GM19023 (cell line): ENCODE results near the gene MPI.

Experiments used
- ATAC-seq: cut with Tn5 transposase; IDR thresholded peaks from one replicate; pipeline ENCODE4 v1.9.1; 2021; ENCODE audit warnings: mild to moderate bottlenecking, moderate library complexity; ENCODE audit not compliant: unreplicated experiment

MPI gene, protein sequence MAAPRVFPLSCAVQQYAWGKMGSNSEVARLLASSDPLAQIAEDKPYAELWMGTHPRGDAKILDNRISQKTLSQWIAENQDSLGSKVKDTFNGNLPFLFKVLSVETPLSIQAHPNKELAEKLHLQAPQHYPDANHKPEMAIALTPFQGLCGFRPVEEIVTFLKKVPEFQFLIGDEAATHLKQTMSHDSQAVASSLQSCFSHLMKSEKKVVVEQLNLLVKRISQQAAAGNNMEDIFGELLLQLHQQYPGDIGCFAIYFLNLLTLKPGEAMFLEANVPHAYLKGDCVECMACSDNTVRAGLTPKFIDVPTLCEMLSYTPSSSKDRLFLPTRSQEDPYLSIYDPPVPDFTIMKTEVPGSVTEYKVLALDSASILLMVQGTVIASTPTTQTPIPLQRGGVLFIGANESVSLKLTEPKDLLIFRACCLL

DNA sequence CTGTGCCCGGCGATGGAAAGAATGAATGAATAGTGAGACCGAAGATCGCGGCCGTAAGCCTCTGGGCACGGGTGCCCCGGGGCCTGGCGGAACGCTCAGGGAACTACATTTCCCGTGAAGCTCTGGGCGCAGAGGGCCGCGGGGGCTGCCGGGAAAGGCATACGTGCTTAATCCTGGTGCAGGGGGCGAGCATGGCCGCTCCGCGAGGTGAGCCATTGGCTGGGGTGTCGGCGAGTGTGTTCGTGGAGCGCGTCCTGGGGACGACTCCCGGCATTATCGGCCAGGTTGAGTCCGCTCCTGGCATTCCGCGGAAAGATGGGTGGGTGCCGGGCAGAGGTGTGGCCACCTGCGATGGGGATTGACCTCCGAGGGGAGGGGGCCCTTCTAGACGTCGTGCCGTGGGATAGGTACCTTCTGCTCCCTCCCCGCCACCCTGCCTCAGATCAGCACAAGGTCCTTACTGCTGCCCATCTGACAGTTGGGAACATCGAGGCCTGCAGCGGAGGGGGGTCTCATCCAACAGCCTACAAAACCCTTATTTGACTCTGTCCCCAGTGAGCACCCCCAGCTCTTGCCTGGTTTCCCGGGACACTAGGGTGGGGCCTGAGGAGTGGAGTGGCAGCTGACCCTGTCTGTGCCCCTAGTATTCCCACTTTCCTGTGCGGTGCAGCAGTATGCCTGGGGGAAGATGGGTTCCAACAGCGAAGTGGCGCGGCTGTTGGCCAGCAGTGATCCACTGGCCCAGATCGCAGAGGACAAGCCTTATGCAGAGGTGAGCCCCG, at the start of gene MPI:
MPI (plus strand) TSS at position 160 of the 782 bp plus-strand sequence; CDS start at position 192, 32 bp downstream.
- ATAC-seq: peak; percentile 92

DNA sequence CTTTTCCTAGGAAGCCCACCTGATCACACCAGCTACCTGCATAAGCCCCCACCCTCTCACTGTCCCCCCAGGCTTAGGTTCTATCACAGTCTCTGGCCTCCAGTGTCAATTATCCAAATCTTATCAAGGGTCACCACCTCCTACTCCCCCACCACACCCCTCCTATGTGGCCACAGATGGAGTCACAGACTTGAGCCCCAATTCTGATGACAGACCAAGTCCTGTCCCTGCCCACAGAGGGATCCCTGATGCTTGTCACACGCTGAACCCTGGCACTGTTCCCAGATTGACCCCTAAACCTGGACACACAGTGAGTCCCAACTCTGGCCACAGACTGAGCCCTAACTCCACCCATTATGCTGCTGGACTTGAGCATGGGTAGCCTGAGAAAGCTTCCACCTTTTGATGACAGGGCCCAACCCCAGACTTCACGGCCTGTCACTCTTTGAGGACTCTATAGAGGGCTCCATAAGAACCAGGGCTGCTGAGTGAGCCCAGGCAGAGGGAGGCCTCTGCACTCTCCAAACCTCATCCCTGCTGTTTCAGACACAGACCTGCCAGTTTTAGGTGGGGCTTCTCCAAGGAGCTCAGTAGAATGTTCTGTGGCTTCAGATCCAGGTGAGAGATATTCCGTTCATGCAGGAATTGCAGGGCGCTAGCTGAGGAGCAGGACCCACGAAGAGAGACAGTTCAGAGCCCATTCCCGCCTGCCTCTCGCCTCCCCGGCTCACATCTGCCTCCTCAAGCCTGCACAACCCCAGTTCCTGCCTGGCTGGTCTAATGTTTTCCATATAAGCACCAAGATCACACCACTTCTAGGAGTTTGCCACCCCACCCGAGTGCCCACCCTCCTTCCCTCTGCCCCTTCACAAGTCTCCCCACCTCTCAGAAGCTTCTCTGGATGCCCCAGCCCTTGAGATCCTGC, 48.7 kb upstream of the MPI start:
- ATAC-seq: no peak

DNA sequence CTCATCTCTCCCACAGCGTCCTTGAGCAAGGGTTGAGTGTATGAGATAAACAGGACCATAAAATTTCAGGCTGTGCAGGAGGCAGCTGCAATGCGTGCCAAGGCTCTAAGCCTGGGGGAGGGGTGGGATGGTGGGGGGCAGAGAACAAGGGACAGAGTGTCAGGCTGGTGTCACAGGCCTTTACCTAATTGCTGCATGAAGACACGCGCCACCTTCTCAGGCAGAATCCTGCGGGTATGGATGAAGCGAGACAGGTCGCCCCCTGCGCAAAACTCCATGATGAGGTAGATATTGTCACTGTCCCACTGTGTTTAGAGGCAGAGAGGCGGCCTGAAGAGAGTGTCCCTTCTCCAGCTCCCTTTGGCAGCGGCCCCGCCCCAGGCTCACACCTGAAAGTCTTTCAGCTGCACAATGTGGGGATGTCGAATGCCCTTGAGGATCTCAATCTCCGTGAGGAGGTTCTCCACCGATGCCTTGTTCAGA, 47.9 kb upstream of the MPI start:
- no peak for ATAC-seq

DNA sequence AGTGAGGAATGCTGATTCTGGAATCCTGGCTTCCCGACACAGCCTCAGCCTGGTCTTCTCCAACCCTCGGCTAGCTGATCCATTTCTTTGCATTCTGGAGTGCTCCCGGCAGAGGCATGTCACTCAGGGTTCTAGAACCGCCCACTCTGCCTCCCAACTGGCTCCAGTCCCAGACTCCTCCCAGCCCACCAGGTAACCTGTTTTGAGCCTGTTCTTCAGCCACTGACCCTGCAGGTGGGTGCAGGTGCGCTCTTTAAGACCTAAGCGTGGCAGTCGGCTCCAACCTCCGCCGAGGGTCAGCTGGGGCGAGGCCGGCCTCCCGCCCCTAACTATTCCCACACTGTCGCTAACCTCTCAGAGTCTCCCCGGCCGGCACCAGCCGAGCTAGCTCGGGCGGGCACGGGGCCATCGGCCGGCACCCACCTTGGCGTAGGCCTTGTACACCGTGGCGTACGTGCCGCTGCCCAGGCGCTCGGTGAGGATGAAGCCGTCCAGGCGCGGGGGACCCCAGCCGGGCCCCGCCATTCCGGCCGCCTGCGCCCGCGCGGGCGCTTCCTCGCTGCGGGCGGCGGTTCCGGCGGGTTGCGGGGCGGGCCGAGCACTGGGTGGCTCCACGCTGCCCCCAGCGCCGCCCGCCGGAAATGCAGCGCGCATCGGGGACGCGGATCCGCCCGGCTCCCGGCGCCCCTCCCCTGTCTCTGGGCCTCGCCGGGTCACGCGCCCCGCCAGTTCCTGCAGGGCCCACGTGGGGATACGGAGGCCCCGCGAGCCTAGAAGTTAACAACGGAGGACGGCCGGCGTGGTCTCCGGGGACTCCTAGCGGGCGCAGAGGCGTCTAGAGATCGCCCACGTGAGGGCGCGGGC, 47.0 kb upstream of the MPI start, which contains the start of gene ULK3:
ULK3 (minus strand) TSS at position 576 of the 864 bp plus-strand sequence; CDS start at position 525, 51 bp downstream.
- peak; percentile 72 for ATAC-seq

DNA sequence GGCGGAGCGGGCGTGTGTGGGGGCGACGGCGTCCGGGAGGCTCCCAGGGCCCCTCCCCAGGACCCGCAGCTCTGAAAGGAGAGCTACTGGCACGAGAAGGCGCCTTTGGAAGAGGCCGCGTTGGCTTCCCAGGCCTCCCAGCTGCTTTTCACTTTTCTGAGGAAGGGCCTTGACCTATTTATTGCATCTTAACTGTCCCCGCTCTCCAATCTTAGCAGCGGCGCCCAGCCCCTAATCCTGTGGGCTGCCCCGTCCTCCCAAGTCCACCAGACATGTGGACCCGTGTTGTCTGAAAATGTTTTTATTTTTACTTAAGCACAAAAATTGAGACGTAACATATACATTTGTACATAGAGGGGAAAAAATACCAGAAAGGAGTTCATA, 46.4 kb upstream of the MPI start:
- ATAC-seq: no peak

DNA sequence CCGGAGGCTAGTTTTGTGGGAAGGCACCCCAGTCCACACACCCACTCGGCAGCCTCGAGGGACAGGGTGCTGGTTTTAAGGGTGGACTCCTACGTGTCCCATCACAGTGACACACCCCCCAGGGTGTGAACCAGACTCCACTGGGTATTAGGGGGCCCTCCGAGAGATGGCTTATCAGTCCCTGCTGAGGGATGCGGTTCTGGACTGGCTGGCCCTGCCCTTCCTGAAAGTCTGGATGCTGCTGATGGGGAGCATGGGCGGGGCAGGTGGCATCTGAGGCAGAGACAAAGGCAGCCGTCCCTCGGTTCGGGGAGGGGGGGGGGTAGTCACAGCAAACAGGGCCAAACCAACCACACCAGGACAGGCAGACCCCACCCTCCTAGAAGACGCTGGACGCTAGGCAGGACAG, 45.9 kb upstream of the MPI start:
- no peak for ATAC-seq

DNA sequence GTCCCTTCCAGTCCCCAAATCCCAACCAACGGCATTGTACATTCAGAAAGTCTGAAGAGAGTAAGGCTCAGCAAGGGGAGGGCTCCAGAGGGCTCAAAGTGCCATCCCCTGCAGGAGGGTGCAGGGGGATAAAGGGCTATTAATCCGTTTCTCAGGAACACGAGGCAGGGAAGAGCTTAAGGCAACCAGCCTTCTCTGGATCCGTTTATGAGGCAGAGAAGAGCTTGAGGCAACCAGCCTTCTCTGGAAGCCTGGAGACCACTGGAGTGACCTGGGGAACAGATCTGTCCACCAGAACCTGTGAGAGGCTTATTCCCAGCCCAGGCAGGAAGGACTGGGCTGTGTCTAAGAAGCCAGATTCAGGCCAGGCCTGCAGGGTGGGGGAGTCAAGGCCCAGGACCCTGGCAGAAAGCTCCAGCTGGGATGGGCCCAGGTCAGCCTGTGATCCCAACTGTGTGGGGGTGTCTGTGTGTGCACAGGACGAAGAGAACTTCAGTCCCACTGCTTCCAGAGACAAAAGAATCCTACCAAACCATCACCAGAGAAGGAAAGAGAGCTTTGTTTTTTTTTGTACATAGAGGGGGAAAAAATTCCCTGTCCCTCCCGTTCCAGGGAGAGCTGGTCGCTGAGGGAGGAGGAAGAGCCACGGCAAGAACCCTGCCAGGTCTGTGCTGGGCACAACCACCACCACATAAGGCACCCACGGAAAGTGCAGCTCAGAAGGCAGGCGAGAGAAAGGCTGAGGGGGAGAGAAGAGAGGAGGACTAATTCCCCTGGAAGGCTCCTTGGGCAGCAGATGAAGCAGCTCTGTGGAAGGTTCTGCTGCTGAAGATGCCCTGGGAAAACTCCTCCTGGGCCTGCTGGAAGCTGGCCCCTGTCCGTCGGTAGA, 45.3 kb upstream of the MPI start:
- ATAC-seq: no peak

DNA sequence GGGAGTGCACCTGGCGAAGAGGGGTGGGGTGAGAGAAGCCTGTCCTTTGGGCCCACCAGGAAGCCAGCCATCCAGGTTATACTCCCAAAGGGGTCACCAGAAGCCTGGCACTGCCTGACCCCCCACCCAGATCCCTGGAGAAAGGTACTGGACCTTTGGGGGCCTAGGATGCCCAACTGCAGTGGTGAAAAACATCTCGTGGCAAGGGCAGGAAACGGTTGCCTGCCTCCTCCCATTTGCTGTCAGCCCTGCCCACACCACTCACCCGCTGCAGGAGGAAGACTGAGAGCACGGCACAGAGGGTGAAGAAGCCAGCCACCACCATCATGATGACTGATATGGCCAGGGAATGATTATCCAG, 44.7 kb upstream of the MPI start:
- ATAC-seq: no peak

DNA sequence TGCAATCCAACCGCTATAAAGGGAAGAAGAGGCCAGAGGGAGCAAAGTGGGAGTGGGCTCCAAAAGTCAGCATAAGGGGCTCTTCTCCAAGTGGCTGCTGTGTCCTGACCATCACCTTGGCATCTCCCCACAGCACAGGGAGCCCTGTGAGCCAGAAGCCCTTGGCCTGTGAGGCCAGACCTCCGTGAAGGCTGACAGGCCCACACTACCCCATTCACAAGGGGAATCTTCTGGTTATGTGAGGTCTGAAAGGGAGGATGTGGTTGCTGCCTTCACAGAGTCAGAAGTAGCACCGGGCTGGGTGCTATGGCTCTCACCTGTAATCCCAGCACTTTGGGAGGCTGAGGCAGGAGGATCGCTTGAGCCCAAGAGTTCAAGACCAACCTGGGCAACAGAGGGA, 44.3 kb upstream of the MPI start:
- no peak for ATAC-seq

DNA sequence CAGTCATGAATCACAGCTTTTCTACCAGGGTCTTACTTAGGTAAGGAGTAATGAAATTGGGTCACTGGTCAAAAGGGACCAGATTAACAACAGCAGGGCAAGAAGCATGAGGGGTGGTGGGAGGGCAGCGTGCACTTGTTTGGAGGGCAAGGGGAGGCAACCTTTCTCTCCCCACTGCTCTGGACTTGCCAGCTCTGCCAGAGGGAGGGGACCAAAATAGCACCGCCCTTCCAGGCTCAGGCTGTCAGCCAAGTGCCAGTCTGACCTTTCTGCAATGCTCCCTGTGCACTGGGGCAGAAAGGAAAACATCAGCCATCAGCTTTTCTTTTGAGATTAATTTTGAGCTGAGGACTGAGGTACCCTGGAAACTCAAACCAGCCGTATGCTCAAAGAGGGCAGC, 42.4 kb upstream of the MPI start:
- ATAC-seq: no peak

DNA sequence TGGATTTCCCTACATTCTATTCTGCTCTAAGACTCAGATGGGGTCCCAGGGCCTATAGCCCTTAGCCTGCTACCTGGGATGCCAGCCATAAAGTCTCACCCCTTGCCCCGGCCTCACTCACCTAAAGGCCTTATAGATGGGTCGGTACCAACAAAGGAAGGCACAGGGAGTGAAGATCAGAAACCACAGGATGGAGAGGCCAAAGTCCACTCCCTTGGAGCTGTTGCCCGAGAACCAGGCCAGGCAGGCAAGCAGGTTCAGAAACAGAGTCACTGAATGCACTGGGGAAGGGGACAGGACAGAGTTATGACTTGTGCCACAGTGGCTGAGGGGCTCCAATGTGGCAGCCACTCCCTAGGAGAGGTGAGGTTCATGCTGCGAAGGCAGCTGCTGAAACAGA, 39.4 kb upstream of the MPI start:
- no peak for ATAC-seq

DNA sequence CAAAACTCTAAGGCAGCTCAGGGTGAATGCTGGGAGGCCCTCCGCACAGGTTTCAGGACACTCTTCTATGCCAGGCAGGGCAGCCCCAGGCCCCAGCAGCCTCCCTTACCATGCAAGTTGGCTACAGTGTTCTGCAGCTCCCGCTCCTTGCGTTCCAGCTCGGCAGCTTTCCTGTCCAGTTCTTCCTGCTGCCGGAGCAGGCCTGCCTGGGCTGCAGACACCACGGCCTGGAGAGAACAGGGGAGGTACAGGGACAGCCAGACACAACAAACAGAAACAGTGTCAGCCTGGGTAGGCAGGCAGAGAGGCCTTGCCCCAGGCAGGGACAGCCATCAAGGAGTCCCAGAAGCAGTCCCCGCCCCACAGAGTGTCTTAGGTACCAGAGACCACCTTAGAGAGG, 37.9 kb upstream of the MPI start:
- ATAC-seq: no peak

DNA sequence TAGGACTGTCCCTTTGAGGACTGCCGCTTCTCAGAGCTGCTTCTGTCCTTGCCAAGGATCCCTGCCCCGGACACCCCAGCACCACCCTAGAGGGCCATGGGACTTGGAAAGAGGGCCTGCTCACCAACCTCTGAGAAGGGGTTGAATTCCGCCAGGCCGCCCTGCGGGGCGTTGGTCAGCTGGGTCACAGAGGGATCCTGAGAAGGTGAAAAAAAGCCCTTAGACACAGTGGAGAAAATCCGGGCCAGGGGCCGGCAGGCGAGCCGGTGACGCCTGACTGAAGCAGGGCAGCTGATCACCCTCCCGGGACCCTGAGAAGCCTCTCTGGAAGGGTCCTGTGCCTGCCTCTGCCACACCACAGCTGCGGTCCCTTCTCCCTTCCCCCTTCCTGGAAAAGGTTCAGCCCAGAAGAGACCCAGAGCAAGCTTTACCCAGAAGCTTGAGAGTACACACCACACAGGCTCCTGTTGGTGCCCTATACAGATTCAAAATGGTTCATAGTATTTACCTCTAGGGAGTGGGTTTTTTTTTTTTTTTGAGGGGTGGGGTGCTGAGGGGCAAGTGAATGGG, 35.3 kb upstream of the MPI start:
- ATAC-seq: no peak

DNA sequence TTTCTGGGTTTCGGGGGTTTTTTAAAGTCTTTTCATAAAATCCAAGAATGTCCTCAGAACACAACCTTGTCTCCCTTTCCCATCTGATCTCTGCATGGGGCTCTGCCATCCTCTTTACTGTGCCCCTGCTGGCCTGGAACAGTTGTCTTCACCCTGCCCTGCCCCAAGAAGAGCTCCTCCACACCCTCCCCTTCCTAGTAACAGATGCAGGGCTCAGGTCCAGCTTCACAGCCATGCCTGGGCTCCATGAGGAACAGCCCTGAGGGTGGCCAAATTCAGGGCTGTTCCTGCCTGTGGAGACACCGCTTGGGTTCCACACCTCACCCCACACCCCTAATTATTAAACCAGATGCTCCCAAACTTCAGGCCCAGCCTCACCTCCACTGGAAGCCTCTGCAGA, 34.0 kb upstream of the MPI start:
- ATAC-seq: no peak

DNA sequence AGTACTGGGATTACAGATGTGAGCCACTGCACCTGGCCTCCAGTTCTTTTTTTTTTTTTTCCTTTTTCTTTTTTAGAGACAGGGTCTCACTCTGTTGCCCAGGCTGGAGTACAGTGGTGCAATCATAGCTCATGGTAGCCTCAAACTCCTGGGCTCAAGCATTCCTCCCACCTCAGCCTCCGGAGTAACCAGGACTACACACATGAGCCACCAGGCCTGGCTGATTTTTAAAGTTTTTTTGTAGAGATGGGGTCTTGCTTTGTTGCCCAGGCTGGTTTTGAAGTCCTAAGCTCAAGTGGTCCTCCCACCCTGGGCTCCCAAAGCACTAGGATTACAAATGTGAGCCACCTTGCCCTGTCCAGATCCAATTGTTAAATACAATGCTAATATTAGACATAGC, 33.3 kb upstream of the MPI start:
- no peak for ATAC-seq

DNA sequence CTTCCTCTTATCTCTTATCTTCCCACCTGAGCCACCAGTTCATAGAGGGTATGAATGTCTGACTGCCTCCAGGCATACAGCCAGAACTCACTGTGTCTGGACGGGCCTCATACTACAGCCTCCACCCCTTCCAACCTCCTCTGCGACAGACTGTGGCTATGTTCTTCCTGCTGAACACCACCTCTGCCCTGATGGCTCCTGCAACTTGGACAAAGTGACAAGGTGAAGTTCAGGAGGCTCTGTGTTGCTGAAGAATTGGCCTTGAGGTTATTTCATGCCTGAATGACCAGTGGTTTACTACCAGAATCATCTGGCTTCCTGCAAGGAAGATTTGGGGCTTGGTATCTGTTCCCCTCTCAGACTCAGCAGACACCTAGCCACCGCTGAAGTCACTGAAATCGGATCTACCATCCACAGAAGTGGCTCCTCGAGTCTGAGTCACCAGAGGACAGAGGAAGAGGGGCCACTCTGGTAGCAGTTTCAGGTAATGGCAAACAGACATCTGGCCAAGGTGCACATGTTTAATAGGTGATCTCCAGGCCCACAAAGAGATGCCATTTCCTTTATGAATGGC, 32.7 kb upstream of the MPI start:
- ATAC-seq: peak; percentile 62

DNA sequence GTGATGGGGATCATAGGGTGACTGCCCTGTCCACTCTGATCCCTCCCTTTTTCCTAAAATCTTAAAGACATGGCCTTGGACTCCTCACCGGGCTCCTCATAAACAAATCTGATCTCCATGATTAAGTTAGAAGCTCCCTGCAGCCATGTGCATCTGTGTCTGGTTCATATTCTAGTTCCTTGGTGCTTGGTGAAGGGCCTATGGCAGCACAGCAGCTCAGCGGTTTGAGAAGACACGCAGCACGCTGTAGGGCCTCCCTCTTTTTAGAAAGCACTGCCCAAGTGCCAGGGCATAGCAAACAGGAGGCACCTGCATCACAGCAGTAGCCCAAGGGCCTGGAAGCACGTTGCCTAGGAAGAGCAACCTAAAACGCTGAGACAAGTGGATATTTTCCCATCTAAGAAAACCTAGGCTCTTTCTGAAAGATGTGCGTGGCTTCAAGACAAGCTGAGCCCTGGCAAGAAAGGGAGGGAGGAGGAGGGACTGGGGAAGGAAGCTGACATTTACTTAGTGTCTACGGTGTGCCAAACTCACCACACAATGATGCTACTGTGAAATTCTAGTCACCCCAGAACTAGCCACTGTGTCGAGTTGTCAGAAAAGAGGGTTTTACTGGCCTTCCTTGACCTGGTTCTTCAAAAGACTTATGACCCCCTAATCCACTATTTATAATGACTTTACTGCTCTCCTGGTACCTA, 32.0 kb upstream of the MPI start:
- no peak for ATAC-seq

DNA sequence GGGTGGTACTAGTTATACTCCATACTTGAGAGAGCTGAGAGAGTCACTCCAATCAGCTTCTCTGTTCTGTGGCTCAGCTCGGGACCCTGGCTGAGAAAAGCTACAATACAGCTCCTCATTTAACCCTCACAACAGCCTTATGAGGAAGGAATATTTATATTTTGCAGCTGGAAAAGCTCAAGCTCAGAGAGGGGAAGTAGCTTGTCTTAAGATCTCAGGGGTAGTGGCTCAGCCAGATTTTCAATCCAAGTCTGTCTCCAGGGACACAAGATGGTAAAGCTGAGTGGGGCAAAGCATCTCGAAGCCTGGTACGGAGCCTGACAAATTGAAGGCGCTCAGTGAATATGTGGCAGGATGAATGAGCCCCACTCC, 31.5 kb upstream of the MPI start:
- no peak for ATAC-seq
